Astrocyte (in vitro differentiated cells and primary cell): ENCODE data around the gene PSMA7. TPM values are rescaled to one million over a fixed set of nuclear protein-coding genes. Genes with fewer than 3 reads are reported as not detected.
A peak's percentile ranks its signal among the peaks of the same experiment; 100 is the strongest.

Experiments used
- DNase-seq: peaks from one replicate; pipeline ENCODE4 v3.0.0-alpha.2; 2010; ENCODE audit warnings: low read depth
- FAIRE-seq: peaks from 2 replicates; lab custom pipeline; 2011; peaks lifted over from hg19 to GRCh38; lab: Jason Lieb, UNC
- H2AFZ ChIP-seq: 2 replicates; pipeline ENCODE4 v1.6.0; 2012; ENCODE audit warnings: low read depth, low read length, inconsistent platforms
- H3K27ac ChIP-seq: 2 replicates; pipeline ENCODE4 v1.5.1; 2011; ENCODE audit warnings: low read depth, low read length, inconsistent platforms
- H3K27me3 ChIP-seq: 2 replicates; pipeline ENCODE4 v1.6.0; 2011; ENCODE audit warnings: low read length, inconsistent platforms; ENCODE audit not compliant: insufficient read depth
- H3K36me3 ChIP-seq: 2 replicates; pipeline ENCODE4 v1.5.1; 2011; ENCODE audit warnings: low read length, inconsistent platforms; ENCODE audit not compliant: insufficient read depth
- H3K4me1 ChIP-seq: 2 replicates; pipeline ENCODE4 v1.5.1; 2011; ENCODE audit warnings: low read length, inconsistent platforms; ENCODE audit not compliant: insufficient read depth
- H3K4me2 ChIP-seq: 2 replicates; pipeline ENCODE4 v1.6.0; 2012; ENCODE audit warnings: low read length, inconsistent platforms
- H3K4me3 ChIP-seq: 2 replicates; pipeline ENCODE4 v1.5.1; 2011; ENCODE audit warnings: low read depth, mild to moderate bottlenecking, low read length, inconsistent platforms; ENCODE audit not compliant: insufficient read depth
- H3K79me2 ChIP-seq: 2 replicates; pipeline ENCODE4 v1.6.0; 2012; ENCODE audit warnings: mild to moderate bottlenecking, low read length, inconsistent platforms; ENCODE audit not compliant: insufficient read depth
- H3K9ac ChIP-seq: 2 replicates; pipeline ENCODE4 v1.6.0; 2012; ENCODE audit warnings: mild to moderate bottlenecking, low read length, inconsistent platforms
- H3K9me3 ChIP-seq: 2 replicates; pipeline ENCODE4 v1.5.1; 2012; ENCODE audit warnings: low read depth, mild to moderate bottlenecking, low read length, inconsistent platforms; ENCODE audit not compliant: insufficient read depth
- H4K20me1 ChIP-seq: 2 replicates; pipeline ENCODE4 v1.6.0; 2012; ENCODE audit warnings: low read length, inconsistent platforms; ENCODE audit not compliant: insufficient read depth
- H3K27ac Mint-ChIP-seq: one replicate; pipeline ENCODE4 v1.8.0; 2021; ENCODE audit warnings: mild to moderate bottlenecking, mixed read lengths; ENCODE audit not compliant: unreplicated experiment
- H3K27me3 Mint-ChIP-seq: one replicate; pipeline ENCODE4 v1.8.0; 2021; ENCODE audit warnings: low read depth, mixed read lengths; ENCODE audit not compliant: unreplicated experiment
- H3K36me3 Mint-ChIP-seq: one replicate; pipeline ENCODE4 v1.8.0; 2021; ENCODE audit warnings: low read depth, mixed read lengths; ENCODE audit not compliant: unreplicated experiment
- H3K4me1 Mint-ChIP-seq: one replicate; pipeline ENCODE4 v1.8.0; 2021; ENCODE audit warnings: low read depth, mixed read lengths; ENCODE audit not compliant: unreplicated experiment
- H3K4me3 Mint-ChIP-seq: one replicate; pipeline ENCODE4 v1.8.0; 2021; ENCODE audit warnings: mild to moderate bottlenecking, moderate library complexity, mixed read lengths; ENCODE audit not compliant: unreplicated experiment
- H3K9me3 Mint-ChIP-seq: one replicate; pipeline ENCODE4 v1.8.0; 2021; ENCODE audit warnings: mild to moderate bottlenecking, mixed read lengths; ENCODE audit not compliant: unreplicated experiment
- CTCF ChIP-seq: IDR thresholded peaks from 2 replicates; pipeline ENCODE4 v1.5.1; 2011; ENCODE audit warnings: low read depth, mild to moderate bottlenecking, inconsistent platforms, low read length, moderate library complexity; ENCODE audit not compliant: insufficient read depth
- EZH2 ChIP-seq: IDR thresholded peaks from 2 replicates; pipeline ENCODE4 v1.6.1; 2012; ENCODE audit warnings: mild to moderate bottlenecking, low read length, inconsistent platforms; ENCODE audit not compliant: insufficient read depth
- total RNA-seq: library from RNA; stranded (reverse); gene quantifications from 2 replicates; pipeline ENCODE4 v1.2.1, GENCODE V29; 2021

Gene PSMA7
- total RNA-seq, 1 donor from 2014 or later: 324 TPM

- DNase-seq: no peak
- Histone ChIP-seq H3K27me3 (no peaks in the 10 kb centered on the region), H3K4me1 (peaks cover 19% of the 10 kb centered on the region), H3K4me2 (peak overlapping the region; percentile 99), H3K9ac (peak overlapping the region; percentile 96), H4K20me1 (peaks cover 16% of the 10 kb centered on the region), H3K36me3 (peaks cover 2% of the 10 kb centered on the region), H3K4me3 (peak overlapping the region; percentile 88), H3K27ac (peak overlapping the region; percentile 91), H2AFZ (peak overlapping the region; percentile 12), H3K79me2 (peaks cover 53% of the 10 kb centered on the region), H3K9me3 (no peaks in the 10 kb centered on the region)
- Mint-ChIP-seq H3K27ac (peak overlapping the region; percentile 98), H3K4me3 (peak overlapping the region; percentile 96), H3K27me3 (no peaks in the 10 kb centered on the region), H3K9me3 (no peaks in the 10 kb centered on the region), H3K36me3 (peaks cover 1% of the 10 kb centered on the region), H3K4me1 (peaks cover 16% of the 10 kb centered on the region)
- FAIRE-seq: no peak
- TF ChIP-seq EZH2 (no peak), CTCF (no peak)
These were observed 40.4 kb upstream of the PSMA7 start for GRCh38 chr20:62183426-62184142.

- Histone ChIP-seq H4K20me1 (peaks cover 8% of the 10 kb centered on the region), H3K4me3 (peak within 1 kb of the TSS; percentile 88), H2AFZ (peak within 1 kb of the TSS; percentile 85), H3K36me3 (peaks cover 2% of the 10 kb centered on the region), H3K79me2 (peaks cover 44% of the 10 kb centered on the region), H3K27ac (peak within 1 kb of the TSS; percentile 91), H3K27me3 (no peaks in the 10 kb centered on the region), H3K4me1 (peaks cover 19% of the 10 kb centered on the region), H3K9ac (peak within 1 kb of the TSS; percentile 96), H3K9me3 (no peaks in the 10 kb centered on the region), H3K4me2 (peak within 1 kb of the TSS; percentile 99)
- Mint-ChIP-seq H3K9me3 (no peaks in the 10 kb centered on the region), H3K4me3 (peak within 1 kb of the TSS; percentile 96), H3K27ac (peak within 1 kb of the TSS; percentile 98), H3K36me3 (peaks cover 1% of the 10 kb centered on the region), H3K27me3 (no peaks in the 10 kb centered on the region), H3K4me1 (peaks cover 16% of the 10 kb centered on the region)
- no peak for FAIRE-seq
- DNase-seq: peak; percentile 86
- TF ChIP-seq EZH2 (no peak), CTCF (no peak)
These were observed 39.6 kb upstream of the PSMA7 start, which contains the start of gene MTG2 for GRCh38 chr20:62182469-62183425. Gene MTG2 (plus strand): TSS chr20:62183028. CDS start chr20:62193421, 10,393 bp downstream.
